ENCODE data around the gene TPR.
A peak's percentile ranks its signal among the peaks of the same experiment; 100 is the strongest.

Gene TPR

DNA sequence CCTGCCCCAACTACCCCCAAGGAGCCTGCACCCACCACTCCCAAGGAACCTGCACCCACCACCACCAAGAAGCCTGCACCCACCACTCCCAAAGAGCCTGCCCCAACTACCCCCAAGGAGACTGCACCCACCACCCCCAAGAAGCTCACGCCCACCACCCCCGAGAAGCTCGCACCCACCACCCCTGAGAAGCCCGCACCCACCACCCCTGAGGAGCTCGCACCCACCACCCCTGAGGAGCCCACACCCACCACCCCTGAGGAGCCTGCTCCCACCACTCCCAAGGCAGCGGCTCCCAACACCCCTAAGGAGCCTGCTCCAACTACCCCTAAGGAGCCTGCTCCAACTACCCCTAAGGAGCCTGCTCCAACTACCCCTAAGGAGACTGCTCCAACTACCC lies 67.6 kb downstream of the TPR start:
- H3K27ac ChIP-seq = no peak overlapping the region

DNA sequence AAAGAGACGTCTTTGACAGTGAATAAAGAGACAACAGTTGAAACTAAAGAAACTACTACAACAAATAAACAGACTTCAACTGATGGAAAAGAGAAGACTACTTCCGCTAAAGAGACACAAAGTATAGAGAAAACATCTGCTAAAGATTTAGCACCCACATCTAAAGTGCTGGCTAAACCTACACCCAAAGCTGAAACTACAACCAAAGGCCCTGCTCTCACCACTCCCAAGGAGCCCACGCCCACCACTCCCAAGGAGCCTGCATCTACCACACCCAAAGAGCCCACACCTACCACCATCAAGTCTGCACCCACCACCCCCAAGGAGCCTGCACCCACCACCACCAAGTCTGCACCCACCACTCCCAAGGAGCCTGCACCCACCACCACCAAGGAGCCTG lies 68.5 kb downstream of the TPR start:
- H3K27ac ChIP-seq = no peak overlapping the region
- TF ChIP-seq, protein P1, sequence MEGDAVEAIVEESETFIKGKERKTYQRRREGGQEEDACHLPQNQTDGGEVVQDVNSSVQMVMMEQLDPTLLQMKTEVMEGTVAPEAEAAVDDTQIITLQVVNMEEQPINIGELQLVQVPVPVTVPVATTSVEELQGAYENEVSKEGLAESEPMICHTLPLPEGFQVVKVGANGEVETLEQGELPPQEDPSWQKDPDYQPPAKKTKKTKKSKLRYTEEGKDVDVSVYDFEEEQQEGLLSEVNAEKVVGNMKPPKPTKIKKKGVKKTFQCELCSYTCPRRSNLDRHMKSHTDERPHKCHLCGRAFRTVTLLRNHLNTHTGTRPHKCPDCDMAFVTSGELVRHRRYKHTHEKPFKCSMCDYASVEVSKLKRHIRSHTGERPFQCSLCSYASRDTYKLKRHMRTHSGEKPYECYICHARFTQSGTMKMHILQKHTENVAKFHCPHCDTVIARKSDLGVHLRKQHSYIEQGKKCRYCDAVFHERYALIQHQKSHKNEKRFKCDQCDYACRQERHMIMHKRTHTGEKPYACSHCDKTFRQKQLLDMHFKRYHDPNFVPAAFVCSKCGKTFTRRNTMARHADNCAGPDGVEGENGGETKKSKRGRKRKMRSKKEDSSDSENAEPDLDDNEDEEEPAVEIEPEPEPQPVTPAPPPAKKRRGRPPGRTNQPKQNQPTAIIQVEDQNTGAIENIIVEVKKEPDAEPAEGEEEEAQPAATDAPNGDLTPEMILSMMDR (IDR thresholded peaks at IDR 0.05) = no peak
- no peak for TF ChIP-seq ZFX (IDR thresholded peaks at IDR 0.05; ENCODE audit: borderline replicate concordance)

More for the DNA sequence above, 67.6 kb downstream of the TPR start:
- no peak for TF ChIP-seq ZFX (IDR thresholded peaks at IDR 0.05; ENCODE audit: borderline replicate concordance)
- TF ChIP-seq, protein P1 (IDR thresholded peaks at IDR 0.05) = no peak

DNA sequence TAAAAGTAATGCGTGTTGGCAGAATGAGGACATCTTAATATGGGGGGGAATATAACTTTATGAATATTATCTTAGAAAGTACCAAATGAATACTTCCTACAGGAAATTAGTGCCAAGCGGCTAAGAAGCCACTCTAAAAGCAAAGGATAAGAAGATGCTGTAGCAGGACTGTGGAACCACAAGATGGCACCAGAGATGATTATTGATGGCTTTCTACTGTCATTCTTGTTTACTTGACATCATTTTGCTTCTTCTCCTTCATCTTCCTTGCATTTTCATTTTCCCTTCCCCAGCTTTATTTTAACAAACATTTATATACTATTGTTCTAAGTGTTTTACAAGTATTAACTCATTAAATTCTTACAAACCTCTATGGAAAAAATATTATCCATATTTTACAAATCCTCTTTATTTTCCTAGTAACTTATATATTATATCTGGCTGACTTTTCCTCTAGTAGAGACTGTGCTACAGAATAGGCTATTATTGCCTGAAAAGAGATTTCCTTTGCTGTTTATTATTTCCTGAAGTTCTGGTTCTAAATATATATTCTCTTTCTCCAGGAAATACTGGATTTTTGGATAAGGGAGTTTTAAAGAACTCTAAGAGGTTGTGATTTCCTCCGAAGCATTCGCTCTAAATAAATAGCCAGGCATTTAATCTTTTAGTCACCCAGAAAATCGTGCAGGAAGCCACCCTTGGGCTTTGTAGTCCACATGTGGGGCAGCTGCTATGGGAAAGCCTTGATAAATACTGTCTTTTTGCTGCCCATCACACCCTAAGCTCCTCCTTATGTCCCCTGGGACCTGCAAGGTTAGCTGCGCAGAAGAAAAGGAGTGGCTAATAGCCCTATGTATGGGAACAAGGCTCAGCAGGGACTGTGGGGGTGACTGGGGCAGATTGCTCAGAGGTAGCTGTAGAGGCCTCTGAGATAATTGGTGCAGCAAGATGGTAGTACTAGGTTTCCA lies 69.8 kb downstream of the TPR start:
- H3K27ac ChIP-seq = no peak overlapping the region
- no peak for TF ChIP-seq ZFX (IDR thresholded peaks at IDR 0.05; ENCODE audit: borderline replicate concordance)
- TF ChIP-seq, protein P1 (IDR thresholded peaks at IDR 0.05) = peak; percentile 89

DNA sequence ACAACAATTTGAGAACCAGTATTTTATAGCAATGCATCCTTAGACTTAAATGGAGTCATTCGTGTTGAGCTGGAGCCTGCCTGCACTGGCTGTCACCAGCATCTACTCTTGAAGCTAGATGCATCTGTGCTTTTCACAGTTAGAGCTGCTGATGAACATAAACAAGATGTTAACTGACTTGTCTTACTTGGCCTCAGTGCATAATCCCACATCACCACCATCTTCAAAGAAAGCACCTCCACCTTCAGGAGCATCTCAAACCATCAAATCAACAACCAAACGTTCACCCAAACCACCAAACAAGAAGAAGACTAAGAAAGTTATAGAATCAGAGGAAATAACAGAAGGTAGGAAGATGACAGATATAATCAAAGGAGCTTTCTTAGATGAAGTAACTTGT lies 71.1 kb downstream of the TPR start:
- H3K27ac ChIP-seq = no peak overlapping the region
- TF ChIP-seq, protein P1 (IDR thresholded peaks at IDR 0.05) = no peak
- no peak for TF ChIP-seq ZFX (IDR thresholded peaks at IDR 0.05; ENCODE audit: borderline replicate concordance)

DNA sequence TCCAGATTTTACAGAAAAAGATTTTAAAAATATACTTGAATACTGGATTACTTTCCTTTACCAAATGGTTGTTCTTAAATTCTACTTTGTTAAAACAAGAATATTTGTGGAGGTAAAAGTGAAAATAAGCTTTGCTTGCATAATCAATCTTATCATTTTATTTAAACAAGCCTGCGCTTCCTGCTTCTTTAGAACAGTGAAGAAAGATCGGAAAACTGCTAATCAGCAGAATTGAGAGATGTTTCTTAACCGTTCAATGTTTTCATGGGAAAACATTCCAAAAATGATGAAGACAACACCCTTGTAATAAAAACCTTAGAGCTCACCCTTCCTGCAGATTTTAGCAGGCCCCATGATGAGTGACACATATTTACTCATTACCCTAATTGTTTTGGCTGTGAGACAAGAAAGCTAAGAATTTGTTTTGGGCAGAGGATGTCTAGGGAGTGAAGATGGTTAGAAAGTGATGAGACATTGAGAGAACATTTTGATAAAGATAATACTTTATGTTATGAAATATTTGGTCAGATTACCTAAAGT lies 72.6 kb downstream of the TPR start:
- no peak for TF ChIP-seq ZFX (IDR thresholded peaks at IDR 0.05; ENCODE audit: borderline replicate concordance)
- TF ChIP-seq, protein P1 (IDR thresholded peaks at IDR 0.05) = no peak
- H3K27ac ChIP-seq = no peak overlapping the region

DNA sequence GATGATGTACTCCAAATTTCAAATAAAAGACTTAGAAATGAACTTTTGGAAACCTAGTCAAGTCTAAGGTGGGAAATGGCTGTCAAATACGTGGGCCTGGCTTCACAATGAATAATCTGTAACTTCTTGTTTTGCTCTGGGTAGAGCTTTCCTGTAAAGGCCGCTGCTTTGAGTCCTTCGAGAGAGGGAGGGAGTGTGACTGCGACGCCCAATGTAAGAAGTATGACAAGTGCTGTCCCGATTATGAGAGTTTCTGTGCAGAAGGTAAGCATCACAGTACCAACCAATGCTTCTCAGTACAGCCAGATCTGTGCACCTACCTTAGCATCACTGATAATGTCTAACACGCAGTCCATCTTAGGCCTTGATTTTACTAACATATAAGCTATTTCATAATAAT lies 73.6 kb downstream of the TPR start:
- no peak for TF ChIP-seq ZFX (IDR thresholded peaks at IDR 0.05; ENCODE audit: borderline replicate concordance)
- TF ChIP-seq, protein P1 (IDR thresholded peaks at IDR 0.05) = no peak

DNA sequence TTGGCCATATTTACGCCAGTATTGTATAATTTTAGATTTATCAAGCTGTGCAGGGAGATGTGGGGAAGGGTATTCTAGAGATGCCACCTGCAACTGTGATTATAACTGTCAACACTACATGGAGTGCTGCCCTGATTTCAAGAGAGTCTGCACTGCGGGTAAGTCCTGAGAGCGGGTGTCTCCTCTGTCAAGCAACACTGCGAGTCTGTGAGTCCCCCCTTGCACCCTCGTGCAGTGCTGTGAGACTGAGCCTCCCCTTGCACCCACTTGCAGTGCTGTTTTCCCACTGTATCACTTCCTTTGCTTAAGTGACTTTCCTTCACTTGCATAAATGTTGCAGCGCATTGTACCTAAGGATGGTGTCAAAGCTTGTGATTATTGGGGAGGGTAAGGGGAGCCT lies 75.0 kb downstream of the TPR start:
- TF ChIP-seq, protein P1 (IDR thresholded peaks at IDR 0.05) = no peak
- TF ChIP-seq ZFX (IDR thresholded peaks at IDR 0.05; ENCODE audit: borderline replicate concordance) = no peak
- H3K27ac ChIP-seq = no peak overlapping the region

More for the DNA sequence above, 73.6 kb downstream of the TPR start:
- H3K27ac ChIP-seq = no peak overlapping the region
